Activated T-cell treated with anti-CD3 and anti-CD28 coated beads, Interleukin-2, amount 50 U/mL, for 72 hours (primary cell): ENCODE data around the gene ABCC3. TPM values are rescaled to one million over a fixed set of nuclear protein-coding genes. Genes with fewer than 3 reads are reported as not detected.
"Not testable (repeated sequence)": the region's sequence is repeated elsewhere in the genome, so short reads cannot be mapped to it uniquely, and the experiment has no call there.

Experiments used
- ATAC-seq, 2 donors: fragments of 150-1000 bp; cut with Tn5 transposase; replicated peaks in 1 of 2; 2 replicates each; pipeline ENCODE4 v1.10.0; 2021; ENCODE audit warnings: moderate library complexity in 2 of 2, mild to moderate bottlenecking in 1 of 2
- DNase-seq, 2 donors: peaks; one replicate each; pipeline ENCODE4 v3.0.0; 2021 to 2022; ENCODE audit warnings: mixed read lengths in 1 of 2
- H3K27ac Mint-ChIP-seq: one replicate; pipeline ENCODE4 v1.8.0; 2022; ENCODE audit warnings: mild to moderate bottlenecking, moderate library complexity, mixed read lengths
- H3K27me3 Mint-ChIP-seq: one replicate; pipeline ENCODE4 v1.8.0; 2022; ENCODE audit warnings: low read depth, mixed read lengths
- H3K36me3 Mint-ChIP-seq, 2 donors: one replicate each; pipeline ENCODE4 v1.8.0; 2022; ENCODE audit warnings: mixed read lengths in 2 of 2, mild to moderate bottlenecking in 1 of 2; ENCODE audit not compliant: insufficient read depth in 2 of 2
- H3K4me1 Mint-ChIP-seq: one replicate; pipeline ENCODE4 v1.8.0; 2022; ENCODE audit warnings: low read depth, mixed read lengths
- H3K4me3 Mint-ChIP-seq, 2 donors: one replicate each; pipeline ENCODE4 v1.8.0; 2022; ENCODE audit warnings: mild to moderate bottlenecking in 2 of 2, mixed read lengths in 2 of 2, moderate library complexity in 2 of 2
- H3K9me3 Mint-ChIP-seq, 2 donors: one replicate each; pipeline ENCODE4 v1.8.0; 2022; ENCODE audit warnings: mixed read lengths in 2 of 2
- total RNA-seq, 2 donors: library from RNA; stranded (reverse); gene quantifications; one replicate each; pipeline ENCODE4 v1.2.3, GENCODE V29; 2022

ABCC3 gene
- total RNA-seq, 2 donors from 2014 or later = not detected

GRCh38 chr17:50719144-50719923 is 84.7 kb downstream of the ABCC3 start, which contains the start of gene LUC7L3:
Gene LUC7L3 (plus strand): TSS chr17:50719603. CDS start chr17:50719733, 130 bp downstream.
- Mint-ChIP-seq H3K36me3 (peaks cover 4 to 10% of the 10 kb centered on the region in 2 donors), H3K9me3 (no peaks in the 10 kb centered on the region), H3K27ac (peak within 1 kb of the TSS; percentile 96), H3K4me3 (peak within 1 kb of the TSS; percentile 92 to 97), H3K4me1 (peaks cover 25% of the 10 kb centered on the region), H3K27me3 (no peaks in the 10 kb centered on the region)
- DNase-seq = peak; percentile 95 to 97
- ATAC-seq = peak; percentile 94 to 96

GRCh38 chr17:50719924-50720794 is 85.5 kb downstream of the ABCC3 start:
- H3K36me3 Mint-ChIP-seq = peaks cover 4 to 10% of the 10 kb centered on the region in 2 donors
- DNase-seq (no peak), ATAC-seq (no peak)
- peak overlapping the region; percentile 96 for H3K27ac Mint-ChIP-seq
- peaks cover 25% of the 10 kb centered on the region for H3K4me1 Mint-ChIP-seq
- no peaks in the 10 kb centered on the region for H3K27me3 Mint-ChIP-seq
- no peaks in the 10 kb centered on the region for H3K9me3 Mint-ChIP-seq
- H3K4me3 Mint-ChIP-seq = peak overlapping the region; percentile 92 to 97

GRCh38 chr17:50721194-50722010 is 86.7 kb downstream of the ABCC3 start:
- H3K9me3 Mint-ChIP-seq = no peaks in the 10 kb centered on the region
- peaks cover 32% of the 10 kb centered on the region for H3K4me1 Mint-ChIP-seq
- ATAC-seq (no peak), DNase-seq (no peak)
- H3K4me3 Mint-ChIP-seq = peak overlapping the region; percentile 92 to 97
- H3K27me3 Mint-ChIP-seq = no peaks in the 10 kb centered on the region
- peak overlapping the region; percentile 96 for H3K27ac Mint-ChIP-seq
- H3K36me3 Mint-ChIP-seq = peaks cover 4 to 10% of the 10 kb centered on the region in 2 donors

- H3K9me3 Mint-ChIP-seq = no peaks in the 10 kb centered on the region
These were observed 88.1 kb downstream of the ABCC3 start for GRCh38 chr17:50722746-50723145.

GRCh38 chr17:50724622-50725021 is 89.9 kb downstream of the ABCC3 start:
- not testable (repeated sequence) for H3K27ac Mint-ChIP-seq, H3K27me3 Mint-ChIP-seq, H3K9me3 Mint-ChIP-seq, DNase-seq, ATAC-seq
- Mint-ChIP-seq H3K36me3 (peaks cover 4 to 11% of the 10 kb centered on the region in 2 donors), H3K4me1 (peaks cover 58% of the 10 kb centered on the region), H3K4me3 (peak overlapping the region in 1 of 2 donors; percentile 12)

More at GRCh38 chr17:50722746-50723145, 88.1 kb downstream of the ABCC3 start:
- peak overlapping the region; percentile 71 for H3K27ac Mint-ChIP-seq
- peak overlapping the region; percentile 92 to 97 for H3K4me3 Mint-ChIP-seq
- ATAC-seq (no peak), DNase-seq (no peak)
- no peaks in the 10 kb centered on the region for H3K27me3 Mint-ChIP-seq
- H3K4me1 Mint-ChIP-seq = peaks cover 40% of the 10 kb centered on the region
- peaks cover 4 to 13% of the 10 kb centered on the region in 2 donors for H3K36me3 Mint-ChIP-seq

GRCh38 chr17:50725769-50726655 is 91.3 kb downstream of the ABCC3 start:
- H3K9me3 Mint-ChIP-seq = no peaks in the 10 kb centered on the region

GRCh38 chr17:50728112-50728429 is 93.4 kb downstream of the ABCC3 start:
- Mint-ChIP-seq H3K4me3 (peak overlapping the region; percentile 34 to 81), H3K36me3 (peaks cover 0 to 8% of the 10 kb centered on the region in 2 donors), H3K27me3 (no peaks in the 10 kb centered on the region), H3K27ac (peak overlapping the region; percentile 94), H3K4me1 (peaks cover 67% of the 10 kb centered on the region), H3K9me3 (no peaks in the 10 kb centered on the region)
- DNase-seq (no peak), ATAC-seq (no peak)

More at GRCh38 chr17:50725769-50726655, 91.3 kb downstream of the ABCC3 start:
- ATAC-seq (no peak), DNase-seq (no peak)
- H3K4me3 Mint-ChIP-seq = peak overlapping the region in 1 of 2 donors; percentile 27
- peak overlapping the region; percentile 56 for H3K27ac Mint-ChIP-seq
- no peaks in the 10 kb centered on the region for H3K27me3 Mint-ChIP-seq
- H3K36me3 Mint-ChIP-seq = peaks cover 2 to 3% of the 10 kb centered on the region in 2 donors
- peaks cover 68% of the 10 kb centered on the region for H3K4me1 Mint-ChIP-seq

- DNase-seq = no peak
- Mint-ChIP-seq H3K4me3 (peak overlapping the region; percentile 58 to 85), H3K9me3 (no peaks in the 10 kb centered on the region), H3K27ac (peak overlapping the region; percentile 97), H3K4me1 (peaks cover 71% of the 10 kb centered on the region), H3K36me3 (peaks cover 0 to 8% of the 10 kb centered on the region in 2 donors), H3K27me3 (no peaks in the 10 kb centered on the region)
- peak; percentile 63 to 68 for ATAC-seq
These were observed 94.4 kb downstream of the ABCC3 start for GRCh38 chr17:50728881-50729765.

- no peak for ATAC-seq
These were observed 97.1 kb downstream of the ABCC3 start for GRCh38 chr17:50731575-50732460.

GRCh38 chr17:50735287-50735686 is 100.6 kb downstream of the ABCC3 start:
- no peak for ATAC-seq
- no peak overlapping the region for H3K4me3 Mint-ChIP-seq
- peak overlapping the region; percentile 11 for H3K27ac Mint-ChIP-seq
- H3K4me1 Mint-ChIP-seq = peaks cover 83% of the 10 kb centered on the region
- DNase-seq = no peak
- no peaks in the 10 kb centered on the region for H3K9me3 Mint-ChIP-seq
- peaks cover 0 to 22% of the 10 kb centered on the region in 2 donors for H3K36me3 Mint-ChIP-seq
- no peaks in the 10 kb centered on the region for H3K27me3 Mint-ChIP-seq

More at GRCh38 chr17:50731575-50732460, 97.1 kb downstream of the ABCC3 start:
- Mint-ChIP-seq H3K36me3 (peaks cover 0 to 9% of the 10 kb centered on the region in 2 donors), H3K27ac (peak overlapping the region; percentile 86), H3K4me3 (peak overlapping the region in 1 of 2 donors; percentile 25), H3K27me3 (no peaks in the 10 kb centered on the region), H3K9me3 (no peaks in the 10 kb centered on the region), H3K4me1 (peaks cover 85% of the 10 kb centered on the region)
- DNase-seq = no peak
